GM19455 (cell line): Measurements from ENCODE around the gene ARHGAP24.
"Not testable (repeated sequence)": the region's sequence is repeated elsewhere in the genome, so short reads cannot be mapped to it uniquely, and the experiment has no call there.

Experiments
- ATAC-seq: cut with Tn5 transposase; IDR thresholded peaks from one replicate; pipeline ENCODE4 v1.9.1; 2021; ENCODE audit not compliant: unreplicated experiment

Gene ARHGAP24

GRCh38 chr4:85642356-85643100 is 167.6 kb downstream of the ARHGAP24 start:
- no peak for ATAC-seq

GRCh38 chr4:85644061-85644460 is 169.1 kb downstream of the ARHGAP24 start:
- ATAC-seq = no peak

GRCh38 chr4:85650908-85651307 is 176.0 kb downstream of the ARHGAP24 start:
- ATAC-seq = no peak

GRCh38 chr4:85656759-85657505 is 182.0 kb downstream of the ARHGAP24 start:
- ATAC-seq = no peak

GRCh38 chr4:85658766-85659439 is 184.0 kb downstream of the ARHGAP24 start:
- ATAC-seq = no peak

- ATAC-seq = no peak
Observed at GRCh38 chr4:85659610-85660218, 184.8 kb downstream of the ARHGAP24 start.

GRCh38 chr4:85666625-85667024 is 191.7 kb downstream of the ARHGAP24 start:
- not testable (repeated sequence) for ATAC-seq

- no peak for ATAC-seq
Observed at GRCh38 chr4:85669204-85669603, 194.3 kb downstream of the ARHGAP24 start.

GRCh38 chr4:85669992-85670548 is 195.1 kb downstream of the ARHGAP24 start:
- ATAC-seq = no peak

GRCh38 chr4:85671120-85671519 is 196.2 kb downstream of the ARHGAP24 start:
- ATAC-seq = no peak

- ATAC-seq = no peak
Observed at GRCh38 chr4:85672116-85672515, 197.2 kb downstream of the ARHGAP24 start.

GRCh38 chr4:85672959-85673358 is 198.0 kb downstream of the ARHGAP24 start:
- ATAC-seq = no peak

- no peak for ATAC-seq
Observed at GRCh38 chr4:85673540-85673939, 198.6 kb downstream of the ARHGAP24 start.

GRCh38 chr4:85675076-85676049 is 200.4 kb downstream of the ARHGAP24 start:
- no peak for ATAC-seq

- ATAC-seq = no peak
Observed at GRCh38 chr4:85676050-85676425, 201.1 kb downstream of the ARHGAP24 start.

- ATAC-seq = no peak
Observed at GRCh38 chr4:85676850-85677590, 202.1 kb downstream of the ARHGAP24 start.

- no peak for ATAC-seq
Observed at GRCh38 chr4:85681221-85681657, 206.3 kb downstream of the ARHGAP24 start.

GRCh38 chr4:85681921-85682320 is 207.0 kb downstream of the ARHGAP24 start:
- ATAC-seq = no peak

- ATAC-seq = no peak
Observed at GRCh38 chr4:85682391-85682790, 207.4 kb downstream of the ARHGAP24 start.
